Thyroid gland (tissue), 4 donors: ENCODE data around the gene VPS54.

ENCODE experiments used
- POLR2A ChIP-seq, 2 donors: fragments of 450-650 bp; IDR thresholded peaks; one replicate each; pipeline ENCODE4 v1.6.1; 2017; ENCODE audit warnings: antibody characterized with exemption in 2 of 2, mild to moderate bottlenecking in 2 of 2, moderate library complexity in 1 of 2
- TF ChIP-seq, protein P1 (sequence below), 6 experiments: fragments of 200-600 bp in 3 of 6; fragments of 450-650 bp in 3 of 6; sonication (generic) in 3 of 6; IDR thresholded peaks; one replicate each; pipeline ENCODE4 v1.5.1; 2016 to 2019; ENCODE audit warnings: antibody characterized with exemption in 6 of 6, mild to moderate bottlenecking in 2 of 6, inconsistent platforms in 1 of 6, moderate library complexity in 1 of 6

DNA sequence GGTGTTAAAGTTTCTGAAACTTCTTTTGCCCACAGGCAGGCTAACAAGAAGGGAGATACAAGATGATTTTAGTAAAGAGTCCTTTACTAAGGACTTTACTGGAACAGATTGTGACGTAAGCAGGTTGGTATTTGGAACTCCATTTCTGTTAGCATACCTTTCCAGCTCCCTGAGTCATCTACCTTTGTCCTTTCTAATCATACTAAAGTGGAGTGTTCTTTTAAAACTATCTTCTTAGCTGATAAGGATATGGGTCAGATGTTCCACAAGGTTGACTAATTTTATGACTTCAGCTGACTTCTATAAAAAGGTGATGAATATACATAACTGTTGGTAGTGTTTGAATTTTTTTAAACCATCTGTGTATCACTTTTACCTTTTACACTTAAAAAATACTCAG is 156.4 kb downstream of the VPS54 start:
- TF ChIP-seq, protein P1, sequence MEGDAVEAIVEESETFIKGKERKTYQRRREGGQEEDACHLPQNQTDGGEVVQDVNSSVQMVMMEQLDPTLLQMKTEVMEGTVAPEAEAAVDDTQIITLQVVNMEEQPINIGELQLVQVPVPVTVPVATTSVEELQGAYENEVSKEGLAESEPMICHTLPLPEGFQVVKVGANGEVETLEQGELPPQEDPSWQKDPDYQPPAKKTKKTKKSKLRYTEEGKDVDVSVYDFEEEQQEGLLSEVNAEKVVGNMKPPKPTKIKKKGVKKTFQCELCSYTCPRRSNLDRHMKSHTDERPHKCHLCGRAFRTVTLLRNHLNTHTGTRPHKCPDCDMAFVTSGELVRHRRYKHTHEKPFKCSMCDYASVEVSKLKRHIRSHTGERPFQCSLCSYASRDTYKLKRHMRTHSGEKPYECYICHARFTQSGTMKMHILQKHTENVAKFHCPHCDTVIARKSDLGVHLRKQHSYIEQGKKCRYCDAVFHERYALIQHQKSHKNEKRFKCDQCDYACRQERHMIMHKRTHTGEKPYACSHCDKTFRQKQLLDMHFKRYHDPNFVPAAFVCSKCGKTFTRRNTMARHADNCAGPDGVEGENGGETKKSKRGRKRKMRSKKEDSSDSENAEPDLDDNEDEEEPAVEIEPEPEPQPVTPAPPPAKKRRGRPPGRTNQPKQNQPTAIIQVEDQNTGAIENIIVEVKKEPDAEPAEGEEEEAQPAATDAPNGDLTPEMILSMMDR (IDR thresholded peaks at IDR 0.05) = no peak
- TF ChIP-seq POLR2A (IDR thresholded peaks at IDR 0.05) = no peak
